Hepatocyte (in vitro differentiated cells): Measurements from ENCODE around the gene GRID2. TPM values are rescaled to one million over a fixed set of nuclear protein-coding genes. Genes with fewer than 3 reads are reported as not detected.

Experiments
- DNase-seq: peaks from one replicate; pipeline ENCODE4 v3.0.0-alpha.2; 2016; ENCODE audit warnings: low spot score
- H2AFZ ChIP-seq: fragments of 200-600 bp; sonication (generic); 2 replicates; pipeline ENCODE4 v1.6.0; 2016; ENCODE audit warnings: antibody characterized with exemption, mild to moderate bottlenecking
- H3K27ac ChIP-seq: fragments of 200-600 bp; sonication (generic); 2 replicates; pipeline ENCODE4 v1.5.1; 2016; ENCODE audit warnings: mild to moderate bottlenecking
- H3K27me3 ChIP-seq: fragments of 200-600 bp; sonication (generic); 2 replicates; pipeline ENCODE4 v1.6.1; 2016
- H3K36me3 ChIP-seq: fragments of 200-600 bp; sonication (generic); replicated peaks from 2 replicates; pipeline ENCODE4 v1.5.1; 2016; ENCODE audit warnings: low read depth; ENCODE audit not compliant: insufficient read depth
- H3K4me1 ChIP-seq: fragments of 200-600 bp; sonication (generic); 2 replicates; pipeline ENCODE4 v1.5.1; 2016; ENCODE audit warnings: mild to moderate bottlenecking, moderate library complexity; ENCODE audit not compliant: insufficient read depth
- H3K4me2 ChIP-seq: fragments of 200-600 bp; sonication (generic); 2 replicates; pipeline ENCODE4 v1.6.0; 2016
- H3K4me3 ChIP-seq: fragments of 200-600 bp; sonication (generic); 2 replicates; pipeline ENCODE4 v1.5.1; 2016; ENCODE audit warnings: mild to moderate bottlenecking
- H3K79me2 ChIP-seq: fragments of 200-600 bp; sonication (generic); 2 replicates; pipeline ENCODE4 v1.6.0; 2017; ENCODE audit warnings: mild to moderate bottlenecking
- H3K9me2 ChIP-seq: fragments of 200-600 bp; sonication (generic); replicated peaks from 2 replicates; pipeline ENCODE4 v1.6.0; 2017; ENCODE audit warnings: mild to moderate bottlenecking; ENCODE audit not compliant: insufficient read depth
- H3K9me3 ChIP-seq: fragments of 200-600 bp; sonication (generic); 2 replicates; pipeline ENCODE4 v1.5.1; 2016; ENCODE audit warnings: low read depth, mild to moderate bottlenecking
- H4K20me1 ChIP-seq: fragments of 200-600 bp; sonication (generic); 2 replicates; pipeline ENCODE4 v1.6.0; 2016; ENCODE audit warnings: mild to moderate bottlenecking; ENCODE audit not compliant: insufficient read depth, poor library complexity, severe bottlenecking
- EZH2 ChIP-seq: fragments of 200-600 bp; sonication (generic); IDR thresholded peaks from 2 replicates; pipeline ENCODE4 v1.6.1; 2016; ENCODE audit warnings: antibody characterized with exemption, mild to moderate bottlenecking, borderline replicate concordance
- EZH2phosphoT487 ChIP-seq: fragments of 200-600 bp; sonication (generic); IDR thresholded peaks from one replicate; pipeline ENCODE4 v1.6.1; 2018; ENCODE audit warnings: antibody characterized with exemption, mild to moderate bottlenecking, low read depth, moderate library complexity; ENCODE audit not compliant: unreplicated experiment, severe bottlenecking
- WGBS: methylation state at CpG from one replicate; pipeline ENCODE4 v1.1.6; 2016; ENCODE audit warnings: low lambda C conversion rate; ENCODE audit errors: missing lambda C conversion rate; 5-methylcytosine and 5-hydroxymethylcytosine counted together
- polyA plus RNA-seq: library from polyadenylated mRNA; unstranded; fragments of >200 nt; fragmentation: Nextera tagmentation; extraction: Ambion mirVana; gene quantifications from 2 replicates; pipeline ENCODE4 v1.2.1, GENCODE V29; 2016
- total RNA-seq: library from RNA; depleted of rRNA; stranded (reverse); fragments of >200 nt; gene quantifications from 2 replicates; pipeline ENCODE4 v1.2.3, GENCODE V29; 2014
- TF ChIP-seq, protein P1 (sequence below): fragments of 200-600 bp; sonication (generic); IDR thresholded peaks from 2 replicates; pipeline ENCODE4 v1.5.1; 2016; ENCODE audit warnings: antibody characterized with exemption, mild to moderate bottlenecking; ENCODE audit not compliant: poor library complexity

Gene GRID2
- total and polyA plus RNA-seq, 2 experiments from 2014 or later: 0.53 to 3.5 TPM

DNA sequence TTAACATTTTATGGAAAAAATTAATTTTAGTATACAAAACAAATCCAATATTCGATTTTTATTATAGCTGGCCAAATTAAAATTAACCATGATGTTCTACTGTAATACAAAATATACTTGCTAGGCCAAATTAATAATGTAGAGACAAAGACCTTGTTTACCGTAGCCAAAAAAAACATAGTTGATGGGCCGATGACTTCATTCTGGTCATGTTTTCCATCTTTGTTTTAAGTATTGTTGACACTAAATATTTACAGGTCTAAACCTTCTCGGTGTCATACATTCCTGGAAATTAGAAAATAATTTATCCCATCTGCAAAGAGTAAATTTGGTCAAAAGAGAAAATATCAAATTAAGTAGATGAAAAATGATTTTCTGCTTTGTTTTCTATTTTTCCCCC is 698.5 kb downstream of the GRID2 start:
- H2AFZ ChIP-seq: no peak overlapping the region
- no peaks in the 10 kb centered on the region for H3K79me2 ChIP-seq
- no peak for TF ChIP-seq EZH2
- TF ChIP-seq, protein P1, sequence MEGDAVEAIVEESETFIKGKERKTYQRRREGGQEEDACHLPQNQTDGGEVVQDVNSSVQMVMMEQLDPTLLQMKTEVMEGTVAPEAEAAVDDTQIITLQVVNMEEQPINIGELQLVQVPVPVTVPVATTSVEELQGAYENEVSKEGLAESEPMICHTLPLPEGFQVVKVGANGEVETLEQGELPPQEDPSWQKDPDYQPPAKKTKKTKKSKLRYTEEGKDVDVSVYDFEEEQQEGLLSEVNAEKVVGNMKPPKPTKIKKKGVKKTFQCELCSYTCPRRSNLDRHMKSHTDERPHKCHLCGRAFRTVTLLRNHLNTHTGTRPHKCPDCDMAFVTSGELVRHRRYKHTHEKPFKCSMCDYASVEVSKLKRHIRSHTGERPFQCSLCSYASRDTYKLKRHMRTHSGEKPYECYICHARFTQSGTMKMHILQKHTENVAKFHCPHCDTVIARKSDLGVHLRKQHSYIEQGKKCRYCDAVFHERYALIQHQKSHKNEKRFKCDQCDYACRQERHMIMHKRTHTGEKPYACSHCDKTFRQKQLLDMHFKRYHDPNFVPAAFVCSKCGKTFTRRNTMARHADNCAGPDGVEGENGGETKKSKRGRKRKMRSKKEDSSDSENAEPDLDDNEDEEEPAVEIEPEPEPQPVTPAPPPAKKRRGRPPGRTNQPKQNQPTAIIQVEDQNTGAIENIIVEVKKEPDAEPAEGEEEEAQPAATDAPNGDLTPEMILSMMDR: no peak
- TF ChIP-seq EZH2phosphoT487: no peak
- H3K4me3 ChIP-seq: no peak overlapping the region
- no peak overlapping the region for H3K4me2 ChIP-seq
- H3K36me3 ChIP-seq: no peaks in the 10 kb centered on the region
- no peak overlapping the region for H3K27ac ChIP-seq
- no peaks in the 10 kb centered on the region for H3K27me3 ChIP-seq
- no peaks in the 10 kb centered on the region for H3K9me3 ChIP-seq
- whole genome bisulfite sequencing: 85% methylated on average over 4 of the region's 4 CpGs
- no peaks in the 10 kb centered on the region for H3K4me1 ChIP-seq
- H3K9me2 ChIP-seq: no peaks in the 10 kb centered on the region
- DNase-seq: no peak
- no peaks in the 10 kb centered on the region for H4K20me1 ChIP-seq

DNA sequence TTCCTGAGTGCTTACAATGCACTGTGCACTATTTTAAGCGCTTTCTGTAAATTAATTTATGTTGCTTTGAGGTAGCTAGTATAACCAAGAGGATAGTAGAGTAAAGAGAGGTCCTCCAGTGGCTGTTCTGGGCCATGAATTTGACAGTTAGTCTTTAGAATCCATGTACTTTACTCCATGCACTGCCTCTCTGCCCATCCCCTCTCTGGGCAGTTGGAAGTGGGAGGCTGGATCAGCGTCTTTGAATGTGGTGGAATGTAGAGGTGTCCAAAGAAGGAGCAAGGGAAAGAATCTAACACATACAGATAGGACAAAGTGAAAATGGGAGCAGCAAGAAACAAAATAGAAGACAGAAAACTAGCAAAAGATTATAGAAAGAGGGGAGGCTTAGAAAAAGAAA is 712.6 kb downstream of the GRID2 start:
- no peaks in the 10 kb centered on the region for H3K79me2 ChIP-seq
- H3K36me3 ChIP-seq: no peaks in the 10 kb centered on the region
- no peaks in the 10 kb centered on the region for H3K9me2 ChIP-seq
- no peak overlapping the region for H3K4me2 ChIP-seq
- H3K4me1 ChIP-seq: no peaks in the 10 kb centered on the region
- TF ChIP-seq, protein P1: no peak
- TF ChIP-seq EZH2 (no peak), EZH2phosphoT487 (no peak)
- H3K9me3 ChIP-seq: no peaks in the 10 kb centered on the region
- no peaks in the 10 kb centered on the region for H4K20me1 ChIP-seq
- no peaks in the 10 kb centered on the region for H3K27me3 ChIP-seq
- WGBS: 87% methylated on average over 2 of the region's 2 CpGs
- H2AFZ ChIP-seq: no peak overlapping the region
- no peak overlapping the region for H3K27ac ChIP-seq
- H3K4me3 ChIP-seq: no peak overlapping the region
- DNase-seq: no peak

DNA sequence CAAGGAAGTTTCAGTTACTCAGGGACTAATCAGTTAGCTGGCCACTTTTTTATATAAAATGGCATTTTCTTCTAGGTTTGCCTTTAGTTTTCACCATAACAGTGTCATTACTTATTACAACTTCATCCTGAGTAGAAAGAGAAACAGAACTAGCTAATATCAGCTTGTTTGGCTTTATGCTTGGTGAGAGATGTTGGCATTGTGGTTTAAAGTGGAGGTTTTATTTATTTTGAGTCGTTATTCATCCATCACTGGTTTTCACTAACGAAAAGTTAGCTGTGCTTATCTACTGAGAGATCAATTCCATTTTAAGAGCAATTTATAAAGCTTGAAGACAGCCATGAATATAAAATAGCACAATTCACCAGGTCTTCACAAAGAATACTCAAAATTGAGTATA is 714.5 kb downstream of the GRID2 start:
- TF ChIP-seq EZH2phosphoT487 (no peak), EZH2 (no peak)
- TF ChIP-seq, protein P1: no peak
- H3K79me2 ChIP-seq: no peaks in the 10 kb centered on the region
- no peaks in the 10 kb centered on the region for H3K9me2 ChIP-seq
- H3K36me3 ChIP-seq: no peaks in the 10 kb centered on the region
- H2AFZ ChIP-seq: no peak overlapping the region
- H3K9me3 ChIP-seq: no peaks in the 10 kb centered on the region
- WGBS: 35% methylated on average over 2 of the region's 2 CpGs
- no peaks in the 10 kb centered on the region for H3K4me1 ChIP-seq
- DNase-seq: no peak
- no peak overlapping the region for H3K4me2 ChIP-seq
- no peak overlapping the region for H3K27ac ChIP-seq
- no peak overlapping the region for H3K4me3 ChIP-seq
- no peaks in the 10 kb centered on the region for H3K27me3 ChIP-seq
- H4K20me1 ChIP-seq: no peaks in the 10 kb centered on the region

DNA sequence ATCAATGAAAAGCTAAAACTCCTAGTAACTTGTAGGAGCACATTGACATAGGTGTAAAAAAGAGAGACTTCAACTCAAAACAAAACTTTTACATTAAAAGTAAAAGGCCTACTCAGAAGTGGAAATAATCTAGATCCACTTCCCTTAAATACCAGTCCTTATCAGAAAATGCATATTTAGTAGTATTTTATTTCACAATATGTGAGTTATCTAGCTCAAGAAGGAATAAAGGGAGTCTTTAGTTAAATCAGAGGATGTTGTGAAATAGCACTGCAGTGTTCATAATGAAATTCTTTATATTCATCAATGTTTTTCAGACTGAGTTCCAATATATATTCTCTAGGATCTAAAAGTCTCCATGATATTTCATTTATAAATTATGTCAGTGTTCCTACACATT is 715.0 kb downstream of the GRID2 start:
- Histone ChIP-seq H3K27me3 (no peaks in the 10 kb centered on the region), H3K9me2 (no peaks in the 10 kb centered on the region), H3K4me1 (no peaks in the 10 kb centered on the region), H3K27ac (no peak overlapping the region), H2AFZ (no peak overlapping the region), H3K4me2 (no peak overlapping the region), H3K9me3 (no peaks in the 10 kb centered on the region), H3K4me3 (no peak overlapping the region), H4K20me1 (no peaks in the 10 kb centered on the region), H3K36me3 (no peaks in the 10 kb centered on the region), H3K79me2 (no peaks in the 10 kb centered on the region)
- DNase-seq: no peak
- TF ChIP-seq EZH2 (no peak), EZH2phosphoT487 (no peak)
- TF ChIP-seq, protein P1: no peak
